GM15510 (cell line): ENCODE results near the gene EDN1.

Source experiments
- POLR2A ChIP-seq: IDR thresholded peaks from 3 replicates; pipeline ENCODE4 v1.6.1; 2011; ENCODE audit warnings: borderline replicate concordance; ENCODE audit not compliant: insufficient read length; ENCODE audit errors: extremely low read depth

EDN1 gene

DNA sequence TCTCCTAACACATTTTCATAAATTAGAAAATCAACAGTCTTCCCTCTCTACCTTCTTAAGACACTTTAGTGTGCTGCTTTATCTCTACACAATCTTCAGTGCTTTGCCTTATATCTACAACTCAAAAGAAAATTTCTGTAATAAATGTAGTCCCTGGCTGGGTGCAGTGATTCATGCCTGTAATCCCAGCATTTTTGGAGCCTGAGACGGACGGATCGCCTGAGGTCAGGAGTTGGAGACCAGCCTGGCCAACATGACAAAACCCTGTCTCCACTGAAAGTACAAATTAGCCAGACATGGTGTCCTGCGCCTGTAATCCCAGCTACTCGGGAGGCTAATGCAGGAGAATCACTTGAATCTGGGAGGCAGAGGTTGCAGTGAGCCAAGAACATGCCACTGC is 9.7 kb upstream of the EDN1 start:
- TF ChIP-seq POLR2A, result no peak

- no peak for TF ChIP-seq POLR2A
Observed at GRCh38 chr6:12280902-12281301, 9.3 kb upstream of the EDN1 start.

GRCh38 chr6:12283904-12284303 is 6.3 kb upstream of the EDN1 start:
- TF ChIP-seq POLR2A, result no peak

GRCh38 chr6:12286373-12287110 is 3.6 kb upstream of the EDN1 start:
- no peak for TF ChIP-seq POLR2A

GRCh38 chr6:12288211-12288618 is 1.9 kb upstream of the EDN1 start:
- TF ChIP-seq POLR2A, result no peak

DNA sequence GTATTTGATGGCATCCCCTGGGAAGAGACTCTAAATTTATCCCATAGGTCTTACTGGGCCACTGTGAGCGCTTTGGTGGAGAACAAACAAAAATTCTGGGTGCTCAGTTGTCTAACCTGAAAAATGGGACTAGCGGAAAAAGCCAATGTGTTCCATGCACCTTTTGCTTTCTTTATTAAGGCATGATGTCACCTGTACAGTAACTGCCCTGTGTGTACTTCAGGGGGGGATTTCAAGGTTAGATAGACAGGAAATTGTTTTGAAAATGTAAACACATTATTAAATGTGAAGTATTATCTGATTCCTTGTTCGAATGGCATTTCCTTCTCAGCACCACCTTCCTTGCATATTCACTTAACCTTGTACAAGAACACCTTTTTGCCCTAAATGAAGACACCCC is 1.2 kb upstream of the EDN1 start:
- no peak for TF ChIP-seq POLR2A

GRCh38 chr6:12289365-12289919 is 719 bp upstream of the EDN1 start:
- no peak for TF ChIP-seq POLR2A

DNA sequence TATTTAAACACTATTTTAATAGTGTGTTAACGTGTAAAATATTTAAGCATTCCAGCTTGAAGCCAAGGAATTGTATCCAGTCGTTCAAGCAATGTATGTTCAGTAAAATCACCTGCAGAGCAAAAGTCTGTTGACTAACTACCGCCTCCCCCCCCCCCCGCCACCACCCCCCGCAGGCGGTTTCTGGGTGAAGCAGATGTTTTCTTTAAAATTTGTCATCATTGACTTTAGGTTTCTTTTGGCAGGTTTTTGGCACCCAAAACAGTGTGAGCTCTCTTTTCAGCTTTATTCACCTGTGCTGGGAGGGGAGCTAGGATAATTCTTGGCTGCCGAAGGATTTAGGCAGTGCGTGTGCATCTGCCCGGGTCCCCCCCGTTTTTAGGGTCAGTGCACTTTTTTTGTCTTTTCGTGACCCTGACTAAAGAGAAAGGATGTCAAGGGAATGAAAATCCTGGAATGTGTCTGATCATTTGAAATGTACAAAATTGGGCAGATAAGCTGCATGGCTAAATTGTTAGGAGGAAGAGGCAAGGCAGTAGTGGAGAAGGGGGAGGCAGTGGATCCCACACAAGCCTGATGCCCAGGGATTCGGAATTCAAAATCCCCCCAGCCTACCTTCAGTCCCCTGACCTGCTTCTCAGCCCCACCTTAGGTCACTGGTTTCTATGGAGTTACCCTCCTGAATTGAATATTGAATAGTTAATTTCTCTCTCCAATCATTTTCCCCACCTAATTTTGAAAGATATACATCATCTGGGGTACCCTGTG is 1.1 kb downstream of the EDN1 start:
- TF ChIP-seq POLR2A, result no peak

GRCh38 chr6:12291839-12292604 is 1.9 kb downstream of the EDN1 start:
- no peak for TF ChIP-seq POLR2A

GRCh38 chr6:12293235-12293930 is 3.2 kb downstream of the EDN1 start:
- no peak for TF ChIP-seq POLR2A

GRCh38 chr6:12293931-12294807 is 4.0 kb downstream of the EDN1 start:
- TF ChIP-seq POLR2A, result no peak

- no peak for TF ChIP-seq POLR2A
Observed at GRCh38 chr6:12294851-12295536, 4.8 kb downstream of the EDN1 start.

DNA sequence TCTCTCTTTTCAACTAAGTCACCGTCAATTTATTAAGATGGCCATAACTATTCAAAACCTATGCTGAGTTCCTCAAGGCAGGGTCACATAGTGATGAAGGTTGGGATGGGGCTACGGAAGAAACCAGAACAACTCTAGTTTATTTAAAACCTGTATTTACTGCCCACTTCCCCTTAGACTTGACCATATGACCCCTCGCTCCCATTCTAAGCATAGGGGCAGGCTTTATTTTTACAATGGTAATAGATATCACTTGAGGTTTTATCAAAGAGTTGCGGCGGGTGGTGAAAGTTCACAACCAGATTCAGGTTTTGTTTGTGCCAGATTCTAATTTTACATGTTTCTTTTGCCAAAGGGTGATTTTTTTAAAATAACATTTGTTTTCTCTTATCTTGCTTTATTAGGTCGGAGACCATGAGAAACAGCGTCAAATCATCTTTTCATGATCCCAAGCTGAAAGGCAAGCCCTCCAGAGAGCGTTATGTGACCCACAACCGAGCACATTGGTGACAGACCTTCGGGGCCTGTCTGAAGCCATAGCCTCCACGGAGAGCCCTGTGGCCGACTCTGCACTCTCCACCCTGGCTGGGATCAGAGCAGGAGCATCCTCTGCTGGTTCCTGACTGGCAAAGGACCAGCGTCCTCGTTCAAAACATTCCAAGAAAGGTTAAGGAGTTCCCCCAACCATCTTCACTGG is 5.5 kb downstream of the EDN1 start:
- no peak for TF ChIP-seq POLR2A

DNA sequence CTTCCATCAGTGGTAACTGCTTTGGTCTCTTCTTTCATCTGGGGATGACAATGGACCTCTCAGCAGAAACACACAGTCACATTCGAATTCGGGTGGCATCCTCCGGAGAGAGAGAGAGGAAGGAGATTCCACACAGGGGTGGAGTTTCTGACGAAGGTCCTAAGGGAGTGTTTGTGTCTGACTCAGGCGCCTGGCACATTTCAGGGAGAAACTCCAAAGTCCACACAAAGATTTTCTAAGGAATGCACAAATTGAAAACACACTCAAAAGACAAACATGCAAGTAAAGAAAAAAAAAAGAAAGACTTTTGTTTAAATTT is 6.1 kb downstream of the EDN1 start:
- TF ChIP-seq POLR2A, result no peak
